PFSK-1 (cell line): ENCODE results near the gene FBN1.

ENCODE experiments used
- FOXP2 ChIP-seq: optimal IDR thresholded peaks from 2 replicates; pipeline ENCODE3; 2011; ENCODE audit warnings: borderline replicate concordance, control low read depth, inconsistent platforms; ENCODE audit not compliant: insufficient read depth; ENCODE audit errors: extremely low read length, extremely low read depth
- POLR2AphosphoS5 ChIP-seq: IDR thresholded peaks from 2 replicates; pipeline ENCODE4 v1.6.1; 2012; ENCODE audit warnings: low read depth, mild to moderate bottlenecking, control low read depth, low read length, moderate library complexity
- SIN3A ChIP-seq: IDR thresholded peaks from 2 replicates; pipeline ENCODE4 v1.6.1; 2012; ENCODE audit warnings: mild to moderate bottlenecking, low read length, moderate library complexity, borderline replicate concordance; ENCODE audit not compliant: insufficient read depth
- TAF1 ChIP-seq: IDR thresholded peaks from 2 replicates; pipeline ENCODE4 v1.6.1; 2012; ENCODE audit warnings: low read length, control low read depth, borderline replicate concordance; ENCODE audit not compliant: insufficient read depth
- TF ChIP-seq, protein P1 (sequence below), 2 experiments: IDR thresholded peaks; 2 replicates each; pipeline versions ENCODE4 v1.6.1 to v1.8.0; 2011 to 2012; ENCODE audit warnings: low read depth in 2 of 2, low read length in 2 of 2, control low read depth in 1 of 2, inconsistent platforms in 1 of 2, mild to moderate bottlenecking in 1 of 2, moderate library complexity in 1 of 2; ENCODE audit not compliant: insufficient read depth in 1 of 2

- TF ChIP-seq POLR2AphosphoS5 = no peak
- TF ChIP-seq, protein P1, sequence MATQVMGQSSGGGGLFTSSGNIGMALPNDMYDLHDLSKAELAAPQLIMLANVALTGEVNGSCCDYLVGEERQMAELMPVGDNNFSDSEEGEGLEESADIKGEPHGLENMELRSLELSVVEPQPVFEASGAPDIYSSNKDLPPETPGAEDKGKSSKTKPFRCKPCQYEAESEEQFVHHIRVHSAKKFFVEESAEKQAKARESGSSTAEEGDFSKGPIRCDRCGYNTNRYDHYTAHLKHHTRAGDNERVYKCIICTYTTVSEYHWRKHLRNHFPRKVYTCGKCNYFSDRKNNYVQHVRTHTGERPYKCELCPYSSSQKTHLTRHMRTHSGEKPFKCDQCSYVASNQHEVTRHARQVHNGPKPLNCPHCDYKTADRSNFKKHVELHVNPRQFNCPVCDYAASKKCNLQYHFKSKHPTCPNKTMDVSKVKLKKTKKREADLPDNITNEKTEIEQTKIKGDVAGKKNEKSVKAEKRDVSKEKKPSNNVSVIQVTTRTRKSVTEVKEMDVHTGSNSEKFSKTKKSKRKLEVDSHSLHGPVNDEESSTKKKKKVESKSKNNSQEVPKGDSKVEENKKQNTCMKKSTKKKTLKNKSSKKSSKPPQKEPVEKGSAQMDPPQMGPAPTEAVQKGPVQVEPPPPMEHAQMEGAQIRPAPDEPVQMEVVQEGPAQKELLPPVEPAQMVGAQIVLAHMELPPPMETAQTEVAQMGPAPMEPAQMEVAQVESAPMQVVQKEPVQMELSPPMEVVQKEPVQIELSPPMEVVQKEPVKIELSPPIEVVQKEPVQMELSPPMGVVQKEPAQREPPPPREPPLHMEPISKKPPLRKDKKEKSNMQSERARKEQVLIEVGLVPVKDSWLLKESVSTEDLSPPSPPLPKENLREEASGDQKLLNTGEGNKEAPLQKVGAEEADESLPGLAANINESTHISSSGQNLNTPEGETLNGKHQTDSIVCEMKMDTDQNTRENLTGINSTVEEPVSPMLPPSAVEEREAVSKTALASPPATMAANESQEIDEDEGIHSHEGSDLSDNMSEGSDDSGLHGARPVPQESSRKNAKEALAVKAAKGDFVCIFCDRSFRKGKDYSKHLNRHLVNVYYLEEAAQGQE (IDR thresholded peaks at IDR 0.05; ENCODE audit: insufficient read depth in 1 of 2, low read depth in 2 of 2, low read length in 2 of 2) = no peak
- TF ChIP-seq TAF1 = no peak
- TF ChIP-seq SIN3A = no peak
- no peak for TF ChIP-seq FOXP2
Measured at GRCh38 chr15:48555241-48555881, 90.1 kb downstream of the FBN1 start.
